SIG-M5 treated with dmso at 0.1 percent for 504 hours (cell line): ENCODE results near the gene GRIPAP1.
A peak's percentile ranks its signal among the peaks of the same experiment; 100 is the strongest.

Source experiments
- DNase-seq: peaks from one replicate; lab custom pipeline; 2025; ENCODE audit not compliant: unreplicated experiment; lab: John Stamatoyannopoulos, UW

Gene GRIPAP1

DNA sequence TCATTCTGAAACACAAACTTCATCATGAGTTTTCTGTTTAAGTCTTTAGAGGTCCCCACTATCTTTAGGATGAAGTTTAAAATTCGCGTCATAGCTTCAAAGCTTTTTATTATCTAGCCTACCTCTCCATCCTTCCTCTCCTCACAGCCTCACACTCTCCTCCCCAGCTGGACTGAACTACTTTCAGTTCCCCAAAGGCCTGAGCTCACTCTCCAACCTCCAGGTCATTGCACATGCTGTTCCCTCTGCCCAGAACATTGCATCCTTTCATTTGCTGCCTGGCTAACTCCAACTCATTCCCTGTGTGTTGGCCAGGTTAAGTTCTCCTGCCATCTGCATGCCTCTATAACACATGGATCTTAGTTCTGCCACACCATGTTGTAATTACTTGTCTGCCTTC lies 41.8 kb downstream of the GRIPAP1 start:
- peak; percentile 14 for DNase-seq

GRCh38 chrX:48958635-48959094 lies 43.4 kb downstream of the GRIPAP1 start:
- DNase-seq: no peak

- peak; percentile 97 for DNase-seq
These were observed 44.0 kb downstream of the GRIPAP1 start for GRCh38 chrX:48957827-48958634.

DNA sequence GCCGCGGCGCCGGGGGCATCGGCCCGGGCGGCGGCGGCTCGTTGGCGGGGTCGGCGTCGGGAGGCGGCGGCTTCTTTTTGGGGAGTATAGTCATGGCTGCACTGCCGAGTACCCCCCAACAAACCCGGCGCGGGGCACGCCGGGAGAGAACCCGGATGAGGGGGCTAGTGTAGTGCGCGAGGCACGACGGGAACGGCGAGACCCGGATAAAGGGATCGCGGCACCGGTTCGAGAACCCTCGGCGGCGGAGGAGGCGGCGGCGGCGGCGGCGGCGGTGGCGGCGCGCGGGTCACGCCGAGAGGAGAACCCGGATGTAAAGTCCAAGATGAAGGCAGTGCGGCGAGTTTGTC lies 44.6 kb downstream of the GRIPAP1 start, which contains the start of gene OTUD5:
Gene OTUD5 (minus strand): TSS at position 131 of the 350 bp plus-strand sequence. CDS start 37 bp downstream, at position 94.
- peak; percentile 75 for DNase-seq

DNA sequence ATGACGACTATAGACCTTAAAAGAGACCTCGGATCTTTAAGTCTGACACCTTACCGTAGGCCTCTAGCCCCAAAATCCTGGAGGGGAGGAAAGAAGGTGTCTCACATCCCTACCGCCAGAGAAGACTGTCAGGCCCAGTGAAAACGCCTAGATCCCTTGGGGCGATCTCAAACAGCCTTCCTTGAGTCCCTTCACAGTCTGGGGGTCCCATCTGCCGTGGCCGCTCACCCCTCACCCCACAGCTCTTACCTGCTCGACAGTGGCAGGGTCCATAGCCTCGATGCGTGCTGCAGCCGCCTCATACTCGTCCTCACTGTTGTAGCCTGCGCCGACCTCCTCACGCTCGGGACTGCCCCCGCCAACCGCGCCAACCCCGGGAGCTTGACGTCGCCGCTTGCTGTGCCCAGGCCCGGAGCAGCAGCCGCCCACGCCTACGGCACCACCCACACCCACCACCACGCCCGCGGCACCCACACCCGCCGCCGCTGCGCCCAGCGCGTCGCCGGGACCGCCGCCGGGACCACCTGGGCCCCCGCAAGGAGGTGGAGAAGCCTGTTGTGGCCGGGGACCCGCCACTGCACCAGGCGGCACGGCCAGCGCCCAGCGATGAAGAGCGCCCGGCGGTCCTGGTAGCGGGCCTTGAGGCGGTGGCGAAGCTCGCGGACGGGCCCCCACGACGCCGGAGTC lies 45.2 kb downstream of the GRIPAP1 start:
- DNase-seq: no peak

- no peak for DNase-seq
These were observed 53.5 kb downstream of the GRIPAP1 start for GRCh38 chrX:48948589-48948988.

DNA sequence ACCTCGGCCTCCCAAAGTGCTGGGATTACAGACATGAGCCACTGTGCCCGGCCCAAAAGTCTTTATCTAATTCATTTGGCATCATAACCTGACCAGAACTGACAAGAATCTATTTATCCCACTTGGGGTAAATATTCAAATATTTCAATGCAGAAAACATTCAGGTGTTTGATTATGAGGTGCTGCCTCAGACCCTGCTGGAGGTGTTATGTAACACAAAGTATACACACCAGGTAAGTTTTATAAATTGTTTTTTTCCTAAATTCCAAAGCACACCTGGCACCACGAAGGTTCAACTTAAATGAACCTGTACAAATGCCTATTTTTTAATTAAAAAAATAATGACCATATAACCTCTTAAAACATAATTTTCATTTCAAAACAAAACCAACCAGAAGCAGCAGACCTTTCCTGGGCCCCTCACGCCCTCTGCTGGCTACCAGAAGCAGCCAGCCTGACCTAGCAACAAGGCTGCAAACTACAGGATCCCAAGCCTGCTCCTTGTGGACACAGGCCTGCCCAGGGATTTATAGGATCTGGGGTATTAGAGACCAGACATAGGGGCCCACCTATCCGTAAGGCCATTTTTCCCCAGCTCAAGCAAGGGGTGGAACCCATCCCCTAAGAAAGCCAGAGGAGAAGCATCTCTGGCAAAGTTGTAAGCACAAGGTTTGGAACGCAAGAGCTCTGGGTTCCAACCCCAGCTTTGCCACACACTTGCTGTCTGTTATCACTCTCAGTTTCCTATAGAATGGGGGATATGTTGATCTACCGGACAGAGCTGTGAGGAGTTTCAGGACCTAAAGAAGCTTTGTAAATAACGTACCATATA lies 56.3 kb downstream of the GRIPAP1 start:
- DNase-seq: peak; percentile 31

DNA sequence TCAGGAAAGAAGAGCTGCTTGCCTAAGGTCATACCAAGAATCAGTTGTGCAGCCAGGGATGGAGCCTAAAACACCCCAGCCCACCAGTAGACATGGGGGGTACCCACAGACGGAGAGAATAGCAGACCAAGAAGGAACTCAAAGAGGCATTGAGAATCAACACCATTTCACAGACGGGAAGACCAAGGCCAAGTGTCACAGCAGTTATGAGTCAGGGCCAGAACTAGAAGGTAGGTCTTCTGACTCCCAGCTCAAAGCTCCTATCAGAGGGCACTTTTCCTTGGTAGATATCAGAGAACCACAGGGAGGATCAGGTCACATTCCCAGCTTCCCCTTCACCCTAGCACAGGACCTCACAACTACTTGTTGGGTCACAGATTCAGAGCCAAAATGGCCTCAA lies 59.2 kb downstream of the GRIPAP1 start:
- no peak for DNase-seq

GRCh38 chrX:48940404-48940955 lies 61.6 kb downstream of the GRIPAP1 start:
- no peak for DNase-seq

DNA sequence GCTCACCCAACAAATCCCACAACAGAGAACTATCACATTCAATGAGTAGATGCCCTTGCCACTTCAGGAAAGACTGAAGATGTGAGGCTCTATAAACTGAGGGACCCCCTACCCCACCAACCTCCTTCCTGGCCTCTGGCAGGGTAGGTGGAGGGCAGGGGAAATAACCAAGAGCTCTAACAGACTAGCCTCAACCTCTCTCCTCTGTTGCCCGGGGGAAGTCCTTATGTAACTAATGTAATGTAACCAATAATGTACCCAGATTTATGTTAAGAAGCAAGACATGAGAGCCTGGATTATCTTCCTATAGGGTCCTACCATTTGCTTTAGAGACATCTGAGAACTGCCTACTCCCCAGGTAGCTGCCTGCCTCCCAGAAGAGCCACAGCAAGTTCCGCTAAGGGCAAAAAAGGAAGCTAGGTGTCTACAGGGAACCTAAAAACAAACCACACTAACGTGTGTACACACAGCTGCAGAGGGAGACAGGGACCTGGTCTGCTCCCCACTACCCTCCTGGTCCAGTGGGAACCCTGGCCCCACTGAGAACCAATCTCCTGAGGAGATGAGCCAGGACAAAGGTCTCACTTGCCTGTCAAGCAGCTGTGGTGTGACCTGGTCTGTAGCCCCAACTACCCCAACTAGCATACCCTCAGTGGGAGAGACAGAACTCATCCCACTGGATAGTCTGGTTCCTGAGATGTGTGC lies 62.4 kb downstream of the GRIPAP1 start:
- DNase-seq: no peak

GRCh38 chrX:48938721-48939425 lies 63.2 kb downstream of the GRIPAP1 start:
- DNase-seq: no peak

DNA sequence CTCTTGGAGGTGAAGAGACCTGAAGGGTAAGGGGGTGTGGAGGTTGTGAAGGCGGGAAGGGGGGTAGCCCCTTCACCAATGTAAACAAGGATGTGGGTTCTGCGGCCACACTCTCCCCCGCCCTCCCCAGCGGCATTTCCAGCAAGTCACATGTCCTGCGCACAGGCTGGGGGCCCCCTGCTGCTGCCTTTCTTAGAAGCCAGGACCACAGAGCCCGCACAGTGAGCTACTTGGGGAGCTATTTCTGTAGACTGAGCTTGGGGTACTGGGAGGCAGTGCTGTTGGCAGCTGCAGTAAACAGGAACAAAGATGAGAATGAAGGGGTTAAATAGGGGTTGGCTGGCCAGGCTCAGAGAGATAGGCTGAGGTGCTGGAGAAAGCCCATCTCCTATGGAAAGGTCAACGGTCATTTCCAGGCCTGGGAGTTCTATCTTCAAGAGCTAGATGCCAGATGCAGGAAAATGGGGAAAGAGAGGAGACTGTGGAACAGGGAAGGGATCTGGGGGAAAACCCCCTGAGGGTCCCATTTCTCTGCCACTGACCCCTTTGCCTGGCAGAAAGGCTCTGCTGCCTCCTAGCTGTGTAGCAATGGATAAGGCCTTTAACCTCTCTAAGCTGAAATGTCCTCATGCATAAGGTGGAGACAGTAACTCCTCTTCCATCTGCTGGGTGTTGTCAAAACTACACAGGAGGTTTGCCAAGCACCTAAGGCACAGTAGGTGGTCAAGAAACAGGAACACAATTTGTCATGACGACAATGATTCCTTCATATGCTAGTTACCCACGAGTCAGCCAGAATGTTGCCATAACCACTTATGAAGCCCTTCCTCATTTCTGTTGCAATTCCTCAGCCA lies 64.8 kb downstream of the GRIPAP1 start:
- peak; percentile 88 for DNase-seq

GRCh38 chrX:48936429-48937053 lies 65.5 kb downstream of the GRIPAP1 start:
- no peak for DNase-seq

DNA sequence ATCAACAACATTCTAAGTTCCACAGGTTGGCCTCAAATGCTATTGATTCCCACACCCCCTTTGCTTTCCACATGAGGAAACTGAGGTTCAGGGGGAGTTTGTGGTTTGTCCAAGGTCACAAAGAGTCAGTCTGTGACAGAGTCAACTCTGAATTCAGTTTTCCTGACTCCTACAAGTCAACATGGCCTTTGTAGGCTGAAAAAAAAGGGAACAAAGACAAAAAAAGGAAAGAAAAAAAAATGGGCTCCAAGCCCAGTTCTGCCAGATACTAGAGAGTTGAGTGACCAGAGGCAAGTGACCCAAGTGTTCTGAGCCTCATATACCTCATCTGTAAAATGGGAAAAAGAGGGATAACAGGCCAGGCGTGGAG lies 66.8 kb downstream of the GRIPAP1 start:
- no peak for DNase-seq

- no peak for DNase-seq
These were observed 67.3 kb downstream of the GRIPAP1 start for GRCh38 chrX:48934581-48935300.

DNA sequence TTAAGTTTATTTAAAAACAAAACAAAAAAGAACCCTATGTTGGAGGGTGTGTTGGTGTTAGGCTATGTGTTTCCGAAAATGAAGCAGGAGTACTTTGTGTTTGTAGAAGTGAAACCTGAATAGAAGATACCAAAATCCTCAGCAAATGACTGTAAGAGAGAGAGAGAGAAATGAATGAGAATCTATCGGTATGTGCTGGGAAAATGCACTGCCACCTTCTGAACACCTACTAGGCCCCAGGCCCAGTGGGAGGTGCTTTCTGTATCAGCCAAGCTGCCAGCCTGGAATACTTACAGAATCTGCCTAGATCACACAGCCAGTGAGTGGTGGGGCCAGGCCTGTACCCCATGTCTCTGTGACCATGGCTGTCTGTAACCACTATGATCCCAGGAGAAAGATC lies 68.3 kb downstream of the GRIPAP1 start:
- DNase-seq: no peak

GRCh38 chrX:48927736-48928382 lies 74.2 kb downstream of the GRIPAP1 start:
- no peak for DNase-seq
